NT2/D1 (cell line): ENCODE data around the gene PDE4B.

Source experiments
- DNase-seq: peaks from one replicate; pipeline ENCODE4 v3.0.0-alpha.2; 2011; ENCODE audit warnings: low read depth, low spot score
- H3K27me3 ChIP-seq: 2 replicates; pipeline ENCODE4 v1.6.0; 2011; ENCODE audit warnings: mild to moderate bottlenecking; ENCODE audit not compliant: insufficient read length, insufficient read depth
- H3K36me3 ChIP-seq: 2 replicates; pipeline ENCODE4 v1.6.1; 2011; ENCODE audit warnings: mild to moderate bottlenecking, low read length, mixed read lengths; ENCODE audit not compliant: insufficient read depth, insufficient read length
- H3K4me1 ChIP-seq: 2 replicates; pipeline ENCODE4 v1.5.1; 2011; ENCODE audit not compliant: insufficient read depth, insufficient read length
- H3K4me3 ChIP-seq: 2 replicates; pipeline ENCODE4 v1.5.1; 2011; ENCODE audit warnings: low read depth; ENCODE audit not compliant: insufficient read length
- H3K9ac ChIP-seq: 2 replicates; pipeline ENCODE4 v1.6.0; 2011; ENCODE audit warnings: low read depth; ENCODE audit not compliant: insufficient read length
- H3K9me3 ChIP-seq: 2 replicates; pipeline ENCODE4 v1.5.1; 2011; ENCODE audit warnings: mild to moderate bottlenecking, low read length; ENCODE audit not compliant: insufficient read depth
- SUZ12 ChIP-seq: IDR thresholded peaks from 2 replicates; pipeline ENCODE4 v1.6.1; 2011; ENCODE audit not compliant: insufficient read length, insufficient read depth; ENCODE audit errors: extremely low read depth
- YY1 ChIP-seq: IDR thresholded peaks from 2 replicates; pipeline ENCODE4 v1.6.1; 2011; ENCODE audit not compliant: insufficient read length, insufficient read depth
- ZNF274 ChIP-seq: IDR thresholded peaks from 2 replicates; pipeline ENCODE4 v1.6.1; 2011; ENCODE audit warnings: mild to moderate bottlenecking, low read depth, low read length

PDE4B gene

DNA sequence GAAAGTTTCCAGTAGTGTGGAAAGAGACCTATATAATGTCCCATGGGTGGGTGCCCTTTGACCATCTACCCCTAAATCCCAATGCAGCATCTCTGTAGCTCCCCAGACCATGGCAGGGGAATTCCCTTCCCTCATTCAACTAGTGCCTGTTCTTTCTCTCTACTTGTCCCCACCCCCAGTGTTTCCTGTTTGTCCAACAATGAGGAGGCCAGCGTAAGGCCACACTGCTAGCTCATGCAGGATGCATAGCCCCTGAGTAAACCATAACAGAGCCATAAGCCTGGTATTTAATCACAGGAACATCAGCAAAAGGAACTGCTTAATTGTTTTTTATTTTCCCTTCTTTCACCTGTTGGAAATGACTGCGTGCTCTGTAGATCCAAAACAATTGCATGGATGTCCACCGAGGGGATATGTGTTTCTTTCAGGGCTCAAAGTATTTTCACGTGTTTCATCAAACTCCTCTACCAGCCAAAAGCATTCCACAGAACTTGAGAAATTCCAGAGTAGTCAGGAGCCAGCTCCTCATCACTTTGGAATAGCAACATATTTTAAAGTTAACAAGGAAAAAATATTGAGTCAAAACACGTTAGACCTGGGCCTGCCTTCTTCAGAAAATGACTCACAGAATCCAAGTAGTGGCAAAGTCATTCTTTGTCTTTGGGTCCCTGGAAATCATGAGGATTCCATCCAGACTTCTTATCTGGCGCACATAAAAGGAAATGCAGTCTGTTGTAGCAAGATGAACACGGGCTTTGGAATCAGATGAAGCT, 578.7 kb downstream of the PDE4B start:
- H3K27me3 ChIP-seq: no peaks in the 10 kb centered on the region
- no peaks in the 10 kb centered on the region for H3K9me3 ChIP-seq
- no peaks in the 10 kb centered on the region for H3K36me3 ChIP-seq
- H3K9ac ChIP-seq: no peak overlapping the region
- H3K4me3 ChIP-seq: no peak overlapping the region
- TF ChIP-seq SUZ12: no peak
- TF ChIP-seq YY1: no peak
- TF ChIP-seq ZNF274: no peak
- DNase-seq: no peak
- no peaks in the 10 kb centered on the region for H3K4me1 ChIP-seq

DNA sequence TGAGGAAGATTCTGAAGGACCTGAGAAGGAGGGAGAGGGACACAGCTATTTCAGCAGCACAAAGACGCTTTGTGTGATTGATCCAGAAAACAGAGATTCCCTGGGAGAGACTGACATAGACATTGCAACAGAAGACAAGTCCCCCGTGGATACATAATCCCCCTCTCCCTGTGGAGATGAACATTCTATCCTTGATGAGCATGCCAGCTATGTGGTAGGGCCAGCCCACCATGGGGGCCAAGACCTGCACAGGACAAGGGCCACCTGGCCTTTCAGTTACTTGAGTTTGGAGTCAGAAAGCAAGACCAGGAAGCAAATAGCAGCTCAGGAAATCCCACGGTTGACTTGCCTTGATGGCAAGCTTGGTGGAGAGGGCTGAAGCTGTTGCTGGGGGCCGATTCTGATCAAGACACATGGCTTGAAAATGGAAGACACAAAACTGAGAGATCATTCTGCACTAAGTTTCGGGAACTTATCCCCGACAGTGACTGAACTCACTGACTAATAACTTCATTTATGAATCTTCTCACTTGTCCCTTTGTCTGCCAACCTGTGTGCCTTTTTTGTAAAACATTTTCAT, 579.9 kb downstream of the PDE4B start:
- Histone ChIP-seq H3K27me3 (no peaks in the 10 kb centered on the region), H3K4me1 (no peaks in the 10 kb centered on the region), H3K4me3 (no peak overlapping the region), H3K36me3 (no peaks in the 10 kb centered on the region), H3K9me3 (no peaks in the 10 kb centered on the region), H3K9ac (no peak overlapping the region)
- DNase-seq: no peak
- TF ChIP-seq ZNF274 (no peak), SUZ12 (no peak), YY1 (no peak)

- no peaks in the 10 kb centered on the region for H3K4me1 ChIP-seq
These were observed 580.5 kb downstream of the PDE4B start for GRCh38 chr1:66373157-66373591.

DNA sequence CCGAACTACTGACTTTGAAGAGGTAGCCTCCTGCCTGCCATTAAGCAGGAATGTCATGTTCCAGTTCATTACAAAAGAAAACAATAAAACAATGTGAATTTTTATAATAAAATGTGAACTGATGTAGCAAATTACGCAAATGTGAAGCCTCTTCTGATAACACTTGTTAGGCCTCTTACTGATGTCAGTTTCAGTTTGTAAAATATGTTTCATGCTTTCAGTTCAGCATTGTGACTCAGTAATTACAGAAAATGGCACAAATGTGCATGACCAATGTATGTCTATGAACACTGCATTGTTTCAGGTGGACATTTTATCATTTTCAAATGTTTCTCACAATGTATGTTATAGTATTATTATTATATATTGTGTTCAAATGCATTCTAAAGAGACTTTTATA, 581.5 kb downstream of the PDE4B start:
- H3K36me3 ChIP-seq: no peaks in the 10 kb centered on the region
- no peaks in the 10 kb centered on the region for H3K9me3 ChIP-seq
- H3K4me1 ChIP-seq: no peaks in the 10 kb centered on the region
- no peaks in the 10 kb centered on the region for H3K27me3 ChIP-seq
- H3K4me3 ChIP-seq: no peak overlapping the region
- no peak for DNase-seq
- no peak overlapping the region for H3K9ac ChIP-seq
- TF ChIP-seq SUZ12 (no peak), YY1 (no peak), ZNF274 (no peak)

More at GRCh38 chr1:66373157-66373591, 580.5 kb downstream of the PDE4B start:
- Histone ChIP-seq H3K4me3 (no peak overlapping the region), H3K27me3 (no peaks in the 10 kb centered on the region), H3K36me3 (no peaks in the 10 kb centered on the region), H3K9ac (no peak overlapping the region), H3K9me3 (no peaks in the 10 kb centered on the region)
- no peak for DNase-seq
- TF ChIP-seq SUZ12 (no peak), ZNF274 (no peak)

DNA sequence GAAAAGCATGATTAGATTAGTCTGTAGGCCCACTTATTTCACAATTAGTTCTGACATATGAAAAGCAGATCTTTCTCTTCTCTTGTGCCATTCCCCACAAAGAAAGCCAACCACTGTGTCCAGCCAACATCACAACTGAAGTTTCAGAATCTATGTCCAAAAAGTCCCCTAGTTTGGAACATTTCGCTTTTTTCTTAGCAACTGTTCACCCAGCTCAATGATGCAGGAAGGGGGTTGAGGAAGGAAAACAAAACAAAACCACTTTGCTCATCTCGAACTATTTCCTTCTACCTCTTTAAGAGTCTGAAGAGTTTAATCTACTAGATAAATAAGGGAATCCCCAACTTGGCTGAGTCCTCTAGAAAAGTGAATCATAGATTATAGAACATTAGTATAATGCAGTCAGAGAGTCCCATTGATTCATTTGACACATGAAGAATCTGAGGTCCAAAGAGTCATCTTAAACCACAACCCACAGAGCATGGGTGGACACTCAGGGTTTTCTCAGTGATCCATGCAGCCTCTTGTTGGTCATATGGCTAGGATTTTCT, 581.9 kb downstream of the PDE4B start:
- H3K4me3 ChIP-seq: no peak overlapping the region
- TF ChIP-seq ZNF274 (no peak), YY1 (no peak), SUZ12 (no peak)
- H3K4me1 ChIP-seq: no peaks in the 10 kb centered on the region
- no peaks in the 10 kb centered on the region for H3K36me3 ChIP-seq
- DNase-seq: no peak
- H3K27me3 ChIP-seq: no peaks in the 10 kb centered on the region
- no peaks in the 10 kb centered on the region for H3K9me3 ChIP-seq
- H3K9ac ChIP-seq: no peak overlapping the region

DNA sequence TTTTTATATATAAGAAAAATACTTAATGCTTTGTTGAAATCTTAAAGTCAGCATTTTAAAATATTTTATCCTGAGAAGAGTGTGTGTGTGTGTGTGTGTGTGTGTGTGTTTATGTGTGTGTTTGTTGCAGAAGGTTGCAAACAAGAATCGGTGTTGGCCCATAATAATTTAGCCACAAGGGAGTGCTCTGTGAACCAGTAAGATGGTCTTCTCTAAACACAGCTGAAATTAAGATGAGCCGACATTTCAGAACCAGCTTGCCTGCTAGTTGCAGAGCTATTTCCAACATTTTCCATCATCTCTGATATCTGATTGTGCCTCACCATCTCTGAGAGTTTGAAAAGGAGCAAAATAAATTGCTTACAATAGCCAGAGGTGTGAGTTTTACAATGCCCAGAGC, 582.4 kb downstream of the PDE4B start:
- no peak for TF ChIP-seq YY1
- TF ChIP-seq SUZ12: no peak
- no peak for TF ChIP-seq ZNF274

More for the DNA sequence above, 582.4 kb downstream of the PDE4B start:
- Histone ChIP-seq H3K9me3 (no peaks in the 10 kb centered on the region), H3K27me3 (no peaks in the 10 kb centered on the region), H3K4me1 (no peaks in the 10 kb centered on the region), H3K9ac (no peak overlapping the region), H3K4me3 (no peak overlapping the region), H3K36me3 (no peaks in the 10 kb centered on the region)
- no peak for DNase-seq
